MV-4-11 (cell line): Measurements from ENCODE around the gene ERFL.
"Not testable (repeated sequence)": the region's sequence is repeated elsewhere in the genome, so short reads cannot be mapped to it uniquely, and the experiment has no call there.

Source experiments
- DNase-seq: peaks from one replicate; lab custom pipeline; 2025; lab: John Stamatoyannopoulos, UW

Gene ERFL

DNA sequence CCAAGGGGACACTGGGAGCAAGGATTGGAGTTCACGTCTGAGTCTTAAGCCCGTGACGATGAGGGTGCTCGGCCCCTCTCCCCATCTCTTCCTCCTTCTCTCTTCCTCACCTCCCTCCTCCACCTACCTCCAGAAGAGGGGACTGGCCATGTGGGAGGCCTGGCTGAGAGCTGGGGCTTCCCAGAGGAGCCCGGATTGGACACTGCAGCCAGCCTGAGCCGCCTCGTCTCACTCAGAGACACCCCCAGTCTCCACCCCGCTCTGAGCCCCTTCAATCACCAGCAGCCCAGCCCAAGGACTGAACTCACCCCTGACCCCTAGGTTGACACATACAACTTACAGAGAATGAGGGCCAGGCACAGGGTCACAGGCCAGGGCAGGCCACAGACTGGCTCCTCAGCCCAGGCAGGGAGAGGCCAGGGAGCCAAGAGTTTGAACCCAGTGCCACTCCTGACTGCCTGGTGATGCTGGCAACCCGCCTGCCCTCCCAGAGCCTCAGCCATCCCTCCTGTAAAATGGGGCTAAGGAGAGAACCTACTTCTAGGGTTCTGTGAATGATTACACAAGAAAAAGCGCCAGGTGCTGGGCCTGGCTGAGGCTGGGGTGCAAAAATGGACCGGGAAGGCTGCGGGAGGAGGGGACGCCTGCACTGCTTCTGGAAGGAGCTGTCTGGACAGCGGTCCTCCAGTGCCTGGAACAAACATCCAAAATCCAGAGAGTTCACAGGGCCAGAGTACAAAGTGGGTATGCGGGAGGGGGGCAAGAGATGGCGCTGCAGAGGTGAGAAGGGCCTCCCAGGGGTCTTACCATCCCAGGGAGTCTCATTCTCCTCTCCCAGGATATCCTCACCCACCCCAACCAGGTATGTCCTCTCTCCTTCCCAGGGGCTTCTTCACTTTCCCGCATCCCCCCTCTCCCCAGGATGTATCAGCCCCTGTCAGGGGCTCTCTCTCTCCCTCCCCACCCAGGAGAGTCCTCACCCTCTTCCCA is 50.0 kb downstream of the ERFL start:
- no peak for DNase-seq

GRCh38 chr19:41876847-41877832 is 51.1 kb downstream of the ERFL start, which contains the start of gene CD79A:
CD79A (plus strand) TSS chr19:41877279; CDS start chr19:41877305, 26 bp downstream.
- DNase-seq: peak; percentile 80

- DNase-seq: not testable (repeated sequence)
Measured at GRCh38 chr19:41875973-41876372, 52.3 kb downstream of the ERFL start.

DNA sequence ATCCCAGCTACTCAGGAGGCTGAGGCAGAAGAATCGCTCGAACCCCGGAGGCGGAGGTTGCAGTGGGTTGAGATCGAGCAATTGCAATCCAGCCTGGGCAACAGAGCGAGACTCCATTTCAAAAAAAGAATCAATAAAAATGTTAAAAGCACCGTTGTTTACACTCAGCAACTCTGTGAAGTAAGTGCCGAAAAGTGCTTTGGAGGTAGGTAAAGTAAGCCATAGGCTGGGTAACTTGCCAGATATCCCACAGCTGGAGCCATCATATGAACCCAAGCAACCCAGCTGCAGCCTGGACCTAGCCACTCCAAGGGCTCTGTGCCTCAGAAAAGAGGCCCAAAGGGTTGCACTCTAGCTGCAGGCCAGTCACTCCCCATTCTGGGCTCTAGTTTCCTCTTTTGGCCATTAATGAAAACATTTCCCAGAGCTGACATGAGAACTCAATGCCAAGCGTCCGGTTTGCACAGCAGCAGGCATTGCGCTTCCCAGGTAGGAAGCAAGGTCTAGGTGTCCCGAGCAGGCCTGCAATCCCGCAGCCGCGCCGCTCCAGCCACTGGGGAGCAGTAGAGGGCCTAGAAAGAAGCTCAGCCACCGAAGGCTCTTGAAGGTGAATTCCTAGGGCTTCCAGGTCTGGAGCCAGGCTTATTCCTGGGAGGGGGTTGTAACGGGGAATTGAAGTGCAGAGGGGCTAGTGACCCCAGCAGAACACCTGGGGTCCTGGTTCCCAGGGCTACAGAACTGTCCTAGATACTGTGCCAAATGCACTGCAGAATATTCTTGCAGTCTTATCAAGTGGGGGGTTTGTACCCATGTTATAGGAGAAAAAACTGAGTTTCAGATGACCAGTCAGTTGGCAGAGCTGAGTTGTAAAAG is 55.2 kb downstream of the ERFL start:
- DNase-seq: peak; percentile 71

- DNase-seq: no peak
Measured at GRCh38 chr19:41872384-41872774, 55.9 kb downstream of the ERFL start.

DNA sequence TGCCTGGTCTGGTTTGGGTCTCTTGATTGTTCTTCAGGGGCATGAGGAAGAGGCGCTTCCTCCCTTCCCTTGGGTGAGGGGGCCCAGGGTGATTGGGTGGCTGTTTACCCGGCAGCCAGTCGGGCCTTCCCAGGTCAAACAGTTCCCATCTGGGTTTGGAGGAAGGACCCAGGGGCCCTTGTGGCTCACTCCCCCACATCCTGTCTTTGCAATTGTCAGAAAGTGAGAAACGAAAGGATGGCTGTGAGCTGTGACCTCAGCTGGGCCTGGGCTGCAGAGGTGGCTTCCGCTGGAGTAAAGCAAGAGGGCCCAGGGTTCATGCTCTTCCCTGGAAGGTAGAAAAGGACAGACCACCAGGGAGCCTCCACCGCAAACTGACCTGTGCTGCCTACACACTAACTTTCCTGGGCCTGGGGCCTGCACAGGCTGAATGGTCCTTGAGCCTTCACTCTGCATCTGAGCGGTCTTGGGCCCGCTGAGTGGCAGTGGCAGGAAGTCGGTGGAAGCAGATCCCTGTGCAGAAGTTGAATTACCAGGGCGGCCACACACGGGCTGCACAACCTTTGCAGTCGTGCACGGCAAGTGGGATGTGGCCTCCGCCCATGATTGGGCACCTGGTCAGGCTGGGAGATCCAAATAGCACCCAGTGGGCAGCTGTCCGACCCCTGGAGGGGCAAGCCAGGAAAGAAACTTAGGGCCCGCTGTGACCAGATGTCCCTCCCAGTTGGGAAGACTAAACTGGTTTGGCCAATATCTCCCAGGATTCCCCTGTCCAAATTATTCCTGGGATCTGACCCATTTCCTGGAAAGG is 56.5 kb downstream of the ERFL start:
- DNase-seq: peak; percentile 98

- DNase-seq: peak; percentile 60
Measured at GRCh38 chr19:41870401-41870873, 57.8 kb downstream of the ERFL start.

- DNase-seq: no peak
Measured at GRCh38 chr19:41869374-41869955, 58.8 kb downstream of the ERFL start.

DNA sequence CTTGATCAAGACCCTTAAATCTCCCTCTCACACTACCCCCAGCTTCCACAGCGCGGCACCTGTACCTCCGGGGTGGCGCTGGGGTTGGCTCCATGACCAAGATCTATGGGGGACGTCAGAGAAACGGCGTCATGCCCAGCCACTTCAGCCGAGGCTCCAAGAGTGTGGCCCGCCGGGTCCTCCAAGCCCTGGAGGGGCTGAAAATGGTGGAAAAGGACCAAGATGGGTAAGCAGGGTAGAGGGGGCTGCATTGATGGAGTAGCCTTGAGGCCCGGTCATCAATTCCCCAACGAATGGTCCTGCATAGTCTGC is 59.3 kb downstream of the ERFL start:
- DNase-seq: no peak

GRCh38 chr19:41868120-41868988 is 59.9 kb downstream of the ERFL start:
- DNase-seq: no peak

- DNase-seq: no peak
Measured at GRCh38 chr19:41866284-41866683, 62.0 kb downstream of the ERFL start.

GRCh38 chr19:41864374-41864773 is 63.9 kb downstream of the ERFL start:
- no peak for DNase-seq

DNA sequence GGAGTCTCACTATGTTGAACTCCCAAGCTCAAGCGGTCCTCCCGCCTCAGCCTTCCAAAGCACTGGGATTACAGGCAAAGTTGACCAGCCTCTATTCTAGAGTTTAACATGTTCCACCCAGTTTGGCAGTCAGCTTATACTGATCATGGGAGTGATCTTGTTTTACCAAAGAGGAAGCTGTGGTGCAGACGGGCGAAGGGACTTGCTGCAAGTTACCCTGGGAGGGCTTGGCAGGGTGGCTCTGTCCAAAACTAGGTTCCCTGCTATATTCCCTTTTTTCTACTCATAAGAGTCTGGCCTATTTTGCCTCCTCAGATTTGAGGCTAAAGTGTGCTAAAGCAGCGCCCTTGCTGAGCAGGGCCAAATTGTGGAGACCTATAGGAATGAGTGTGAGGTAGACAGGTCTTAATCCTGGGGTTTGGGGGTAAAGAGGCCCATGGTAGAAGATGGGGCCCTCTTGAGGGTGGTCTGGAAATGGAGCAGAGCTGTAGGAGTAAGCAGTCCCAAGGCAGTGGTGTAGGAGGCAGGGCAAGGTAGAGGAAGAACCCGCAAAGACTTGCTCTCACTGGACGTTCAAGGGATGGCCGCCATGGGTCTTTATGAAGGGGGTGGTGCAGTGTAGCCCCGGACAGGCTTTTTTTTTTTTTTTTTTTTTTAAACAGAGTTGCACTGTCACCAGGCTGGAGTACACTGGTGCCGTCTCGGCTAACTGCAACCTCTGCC is 64.9 kb downstream of the ERFL start:
- DNase-seq: peak; percentile 82

DNA sequence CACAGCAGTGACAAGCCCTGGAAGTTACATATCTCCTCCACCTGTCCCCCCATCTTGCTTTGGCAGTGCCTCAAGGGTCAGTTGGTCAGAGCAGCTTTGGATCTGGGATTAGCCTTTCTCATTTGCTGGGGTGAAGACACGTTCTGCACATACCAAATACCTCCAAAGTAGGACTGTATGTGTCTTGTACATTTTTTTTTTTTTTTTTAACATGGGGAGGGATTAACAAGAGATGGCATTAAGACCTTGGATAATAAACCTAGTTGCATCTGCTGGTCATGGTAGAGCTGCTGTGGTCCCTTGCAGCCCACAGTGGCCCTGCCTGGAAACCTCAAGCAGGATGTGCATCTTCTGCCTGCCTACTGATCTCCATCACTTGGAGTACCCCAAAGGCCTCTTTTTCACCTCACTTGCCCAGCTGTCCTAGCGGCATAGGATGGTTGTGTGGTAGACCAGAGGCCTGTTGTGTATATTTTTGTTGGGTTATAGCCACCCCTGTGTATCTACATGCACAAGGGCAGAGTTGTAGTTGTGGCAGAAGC is 65.7 kb downstream of the ERFL start:
- DNase-seq: no peak

DNA sequence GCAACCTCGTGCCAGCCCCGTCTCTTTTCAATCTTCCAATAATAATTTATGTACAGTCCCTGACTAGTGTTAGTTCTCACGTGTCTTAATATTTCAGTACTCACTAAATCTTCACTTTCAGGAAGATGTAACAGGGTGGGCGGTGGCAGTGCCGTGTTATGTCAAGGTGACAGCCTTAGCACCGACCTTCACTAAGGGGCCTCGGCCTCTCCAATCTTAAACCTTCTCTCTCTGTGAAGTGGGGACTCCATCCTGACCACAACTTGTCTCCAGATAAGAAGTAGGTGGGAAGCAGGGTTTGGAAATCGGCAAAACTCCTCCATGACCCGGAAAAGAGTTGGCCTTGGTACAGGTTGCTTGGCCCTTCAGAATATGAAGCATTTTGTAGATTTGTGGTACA is 66.4 kb downstream of the ERFL start:
- DNase-seq: no peak

- DNase-seq: peak; percentile 21
Measured at GRCh38 chr19:41861116-41861768, 67.0 kb downstream of the ERFL start.

DNA sequence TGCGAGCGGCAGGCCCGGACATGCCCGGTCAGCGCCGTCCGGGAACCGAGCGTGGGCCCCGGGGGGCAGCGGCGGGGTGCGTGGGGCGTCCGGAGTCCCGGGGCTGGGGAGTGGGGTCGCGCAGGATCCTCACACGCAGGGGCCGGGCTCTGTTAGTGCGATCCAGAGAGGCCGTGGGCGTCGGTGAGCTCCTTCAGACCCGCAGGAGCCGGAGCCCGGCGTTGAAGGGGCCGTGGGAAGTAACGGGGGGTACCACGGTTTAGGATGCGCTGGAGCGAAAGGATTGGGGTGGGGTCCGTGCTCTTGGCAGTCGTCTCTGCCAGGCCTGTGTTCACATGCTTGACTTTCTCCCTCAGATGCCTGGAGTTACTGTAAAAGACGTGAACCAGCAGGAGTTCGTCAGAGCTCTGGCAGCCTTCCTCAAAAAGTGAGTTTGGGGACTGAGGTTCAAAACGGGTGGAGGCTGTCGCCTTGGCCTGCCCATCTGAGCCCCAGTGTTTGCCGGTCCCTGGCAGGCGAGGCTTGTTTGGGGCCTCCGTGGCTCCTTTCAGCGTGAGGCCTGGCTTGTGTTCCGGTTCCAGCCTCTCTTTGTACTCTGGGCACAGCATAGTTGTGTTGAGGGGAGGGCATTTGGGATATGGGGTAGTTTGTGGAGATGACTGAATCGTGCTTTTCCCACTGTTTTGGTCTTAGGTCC is 67.7 kb downstream of the ERFL start:
- no peak for DNase-seq
